ENCODE data around the gene ELK4.

DNA sequence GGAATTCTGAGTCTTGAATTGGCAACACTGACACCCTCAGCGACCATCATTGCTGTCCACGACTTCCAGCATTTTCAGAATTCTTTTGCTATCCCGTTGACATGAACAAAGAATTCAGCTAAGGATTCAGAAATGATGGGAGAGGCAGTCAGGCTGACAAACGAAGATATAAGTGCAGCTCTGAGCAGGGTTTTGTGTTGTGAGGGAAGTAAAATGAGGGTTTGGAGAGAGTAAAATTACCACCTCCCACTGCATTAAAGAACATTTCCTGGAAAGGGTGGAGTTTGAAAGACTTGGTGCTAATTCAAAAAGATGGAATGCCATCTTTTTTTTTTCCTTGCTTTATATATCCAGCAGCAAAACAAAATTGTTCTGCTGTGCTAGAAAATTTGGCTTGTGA, 4.9 kb upstream of the ELK4 start:
- TF ChIP-seq, protein P1, sequence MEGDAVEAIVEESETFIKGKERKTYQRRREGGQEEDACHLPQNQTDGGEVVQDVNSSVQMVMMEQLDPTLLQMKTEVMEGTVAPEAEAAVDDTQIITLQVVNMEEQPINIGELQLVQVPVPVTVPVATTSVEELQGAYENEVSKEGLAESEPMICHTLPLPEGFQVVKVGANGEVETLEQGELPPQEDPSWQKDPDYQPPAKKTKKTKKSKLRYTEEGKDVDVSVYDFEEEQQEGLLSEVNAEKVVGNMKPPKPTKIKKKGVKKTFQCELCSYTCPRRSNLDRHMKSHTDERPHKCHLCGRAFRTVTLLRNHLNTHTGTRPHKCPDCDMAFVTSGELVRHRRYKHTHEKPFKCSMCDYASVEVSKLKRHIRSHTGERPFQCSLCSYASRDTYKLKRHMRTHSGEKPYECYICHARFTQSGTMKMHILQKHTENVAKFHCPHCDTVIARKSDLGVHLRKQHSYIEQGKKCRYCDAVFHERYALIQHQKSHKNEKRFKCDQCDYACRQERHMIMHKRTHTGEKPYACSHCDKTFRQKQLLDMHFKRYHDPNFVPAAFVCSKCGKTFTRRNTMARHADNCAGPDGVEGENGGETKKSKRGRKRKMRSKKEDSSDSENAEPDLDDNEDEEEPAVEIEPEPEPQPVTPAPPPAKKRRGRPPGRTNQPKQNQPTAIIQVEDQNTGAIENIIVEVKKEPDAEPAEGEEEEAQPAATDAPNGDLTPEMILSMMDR (IDR thresholded peaks at IDR 0.05): no peak
- TF ChIP-seq POLR2A (IDR thresholded peaks at IDR 0.05): no peak
